HL-60 (cell line): ENCODE data around the gene ROR1.

ENCODE experiments used
- DNase-seq, 2 experiments: peaks; one replicate each; pipeline ENCODE4 v3.0.0-alpha.2; 2010 to 2020; ENCODE audit warnings: low read depth in 1 of 2, low spot score in 1 of 2
- H3K27ac ChIP-seq: fragments of 250-450 bp; sonication (Bioruptor Pico); replicated peaks from 2 replicates; pipeline ENCODE4 v1.5.1; 2020; ENCODE audit warnings: mild to moderate bottlenecking, moderate library complexity
- H3K27me3 ChIP-seq: fragments of 250-450 bp; sonication (Bioruptor Pico); 2 replicates; pipeline ENCODE4 v1.5.1; 2021; ENCODE audit warnings: mild to moderate bottlenecking, moderate library complexity; ENCODE audit not compliant: insufficient read depth, poor library complexity, severe bottlenecking
- H3K4me3 ChIP-seq: replicated peaks from 2 replicates; pipeline ENCODE4 v1.5.1; 2011; ENCODE audit warnings: mild to moderate bottlenecking, control low read depth, low read length; ENCODE audit not compliant: insufficient read depth
- CTCF ChIP-seq: IDR thresholded peaks from one replicate; pipeline ENCODE4 v1.5.1; 2011; ENCODE audit warnings: low read length, control low read depth, inconsistent platforms; ENCODE audit not compliant: insufficient read depth
- GABPA ChIP-seq: IDR thresholded peaks from 2 replicates; pipeline ENCODE4 v1.6.1; 2012; ENCODE audit warnings: low read depth
- POLR2AphosphoS5 ChIP-seq: IDR thresholded peaks from 2 replicates; pipeline ENCODE4 v1.6.1; 2012; ENCODE audit warnings: low read depth
- REST ChIP-seq: IDR thresholded peaks from 2 replicates; pipeline ENCODE4 v1.6.1; 2012; ENCODE audit warnings: low read depth; ENCODE audit not compliant: insufficient replicate concordance
- SPI1 ChIP-seq: IDR thresholded peaks from 2 replicates; pipeline ENCODE4 v1.6.1; 2012; ENCODE audit warnings: low read depth, mild to moderate bottlenecking, borderline replicate concordance

The ROR1 gene

GRCh38 chr1:64171246-64171645 is 397.4 kb downstream of the ROR1 start:
- no peak for DNase-seq
- TF ChIP-seq POLR2AphosphoS5 (no peak), GABPA (no peak), REST (no peak), CTCF (no peak), SPI1 (no peak)
- H3K4me3 ChIP-seq, result no peak overlapping the region
- no peaks in the 10 kb centered on the region for H3K27me3 ChIP-seq
- H3K27ac ChIP-seq, result 0 out of 2 replicates have a peak overlapping the region, but pooled peaks have one; percentile 8

GRCh38 chr1:64171797-64172281 is 398.0 kb downstream of the ROR1 start:
- H3K4me3 ChIP-seq, result no peak overlapping the region

More at GRCh38 chr1:64171797-64172281, 398.0 kb downstream of the ROR1 start:
- TF ChIP-seq POLR2AphosphoS5 (no peak), SPI1 (peak; percentile 92), CTCF (no peak), REST (no peak)
- Histone ChIP-seq H3K27me3 (no peaks in the 10 kb centered on the region), H3K27ac (peak overlapping the region; percentile 22; the same call in 1 of the 2 replicates)
- peak; percentile 49 to 87 for DNase-seq
